IMR-90 (cell line): ENCODE measurements around the gene NNAT. TPM values are rescaled to one million over a fixed set of nuclear protein-coding genes. Genes with fewer than 3 reads are reported as not detected.

Source experiments
- ATAC-seq: fragments of 200-7000 bp; cut with Tn5 transposase; 2 replicates; pipeline ENCODE4 v1.9.1; 2020; ENCODE audit warnings: low read depth, mild to moderate bottlenecking, moderate library complexity
- BruUV-seq: library from RNA; stranded (reverse); fragments of 400-500 nt; replicated peaks from 2 replicates; lab custom pipeline; 2021; lab: Mats Ljungman, UMichigan
- CTCF ChIA-PET: fragments of 300-600 bp; formaldehyde crosslinking; extraction: SDS; loops from one replicate; lab custom pipeline; 2021; ENCODE audit warnings: antibody characterized with exemption; lab: Yijun Ruan, JAX
- POLR2A ChIA-PET: fragments of 300-600 bp; sonication (Branson Sonifier 250); formaldehyde crosslinking; loops from one replicate; lab custom pipeline; 2022; ENCODE audit warnings: antibody characterized with exemption; ENCODE audit not compliant: unreplicated experiment; lab: Charles Lee
- DNase-seq: peaks from one replicate; pipeline ENCODE4 v3.0.0; 2013
- H2AFZ ChIP-seq: replicated peaks from 2 replicates; pipeline ENCODE3; 2013; ENCODE audit warnings: low read length, mild to moderate bottlenecking; ENCODE audit not compliant: poor library complexity
- H2AK5ac ChIP-seq: 2 replicates; pipeline ENCODE4 v1.6.1; 2013; ENCODE audit warnings: low read depth, low read length, inconsistent platforms
- H2AK9ac ChIP-seq: replicated peaks from 2 replicates; pipeline ENCODE3; 2013; ENCODE audit warnings: mild to moderate bottlenecking, low read depth, low read length, moderate library complexity; ENCODE audit not compliant: poor library complexity
- H2BK120ac ChIP-seq: 2 replicates; pipeline ENCODE4 v1.6.1; 2013; ENCODE audit warnings: low read depth, low read length, inconsistent platforms
- H2BK15ac ChIP-seq: 3 replicates; pipeline ENCODE4 v1.6.1; 2013; ENCODE audit warnings: low read depth, low read length, inconsistent platforms
- H2BK20ac ChIP-seq: 2 replicates; pipeline ENCODE4 v1.6.1; 2013; ENCODE audit warnings: low read depth, mild to moderate bottlenecking, inconsistent platforms, low read length, moderate library complexity
- H2BK5ac ChIP-seq: 2 replicates; pipeline ENCODE4 v1.6.1; 2013; ENCODE audit warnings: mild to moderate bottlenecking, low read depth, low read length, inconsistent platforms; ENCODE audit not compliant: poor library complexity, severe bottlenecking
- H3K14ac ChIP-seq: replicated peaks from 2 replicates; pipeline ENCODE4 v1.6.1; 2013; ENCODE audit warnings: low read depth, low read length, inconsistent platforms
- H3K18ac ChIP-seq: 2 replicates; pipeline ENCODE4 v1.6.1; 2013; ENCODE audit warnings: low read depth, low read length, control low read depth
- H3K23ac ChIP-seq: 2 replicates; pipeline ENCODE4 v1.6.1; 2013; ENCODE audit warnings: low read depth, low read length, inconsistent platforms
- H3K27ac ChIP-seq: 2 replicates; pipeline ENCODE4 v1.5.1; 2013; ENCODE audit warnings: mild to moderate bottlenecking, control low read depth, low read length; ENCODE audit not compliant: insufficient read depth
- H3K27me3 ChIP-seq: 2 replicates; pipeline ENCODE4 v1.6.1; 2013; ENCODE audit warnings: low read length; ENCODE audit not compliant: control insufficient read depth, insufficient read depth
- H3K36me3 ChIP-seq: 2 replicates; pipeline ENCODE4 v1.6.1; 2013; ENCODE audit warnings: low read length, mixed read lengths; ENCODE audit not compliant: control insufficient read depth, insufficient read depth
- H3K4ac ChIP-seq: 2 replicates; pipeline ENCODE4 v1.6.1; 2013; ENCODE audit warnings: low read depth, low read length, inconsistent platforms
- H3K4me1 ChIP-seq: 2 replicates; pipeline ENCODE4 v1.6.1; 2013; ENCODE audit warnings: low read length, mixed read lengths; ENCODE audit not compliant: control insufficient read depth, insufficient read depth
- H3K4me2 ChIP-seq: 2 replicates; pipeline ENCODE4 v1.6.1; 2013; ENCODE audit warnings: low read depth, mild to moderate bottlenecking, control low read depth, low read length, moderate library complexity
- H3K4me3 ChIP-seq: 2 replicates; pipeline ENCODE4 v1.5.1; 2013; ENCODE audit warnings: low read depth, mild to moderate bottlenecking, control low read depth, low read length, moderate library complexity; ENCODE audit not compliant: insufficient read depth
- H3K56ac ChIP-seq: 2 replicates; pipeline ENCODE4 v1.6.1; 2013; ENCODE audit warnings: low read length, inconsistent platforms; ENCODE audit not compliant: insufficient read depth; ENCODE audit errors: extremely low read depth
- H3K79me1 ChIP-seq, 2 experiments: 2 replicates each; pipeline ENCODE4 v1.6.1; 2013; ENCODE audit warnings: low read length in 2 of 2, inconsistent platforms in 1 of 2, low read depth in 1 of 2
- H3K9ac ChIP-seq: 2 replicates; pipeline ENCODE4 v1.6.1; 2013; ENCODE audit warnings: low read depth, low read length, control low read depth
- H3K9me1 ChIP-seq: 2 replicates; pipeline ENCODE4 v1.6.1; 2013; ENCODE audit warnings: low read length, inconsistent platforms; ENCODE audit not compliant: insufficient read depth
- H3K9me3 ChIP-seq: 2 replicates; pipeline ENCODE4 v1.6.1; 2013; ENCODE audit warnings: low read length; ENCODE audit not compliant: control insufficient read depth, insufficient read depth
- H4K20me1 ChIP-seq: 2 replicates; pipeline ENCODE4 v1.6.1; 2013; ENCODE audit warnings: low read length, inconsistent platforms; ENCODE audit not compliant: insufficient read depth
- H4K5ac ChIP-seq: 2 replicates; pipeline ENCODE4 v1.6.1; 2013; ENCODE audit warnings: mild to moderate bottlenecking, low read depth, low read length, control low read depth
- H4K8ac ChIP-seq, 2 experiments: 2 replicates each; pipeline ENCODE4 v1.6.1; 2013; ENCODE audit warnings: low read depth in 2 of 2, low read length in 2 of 2, control low read depth in 1 of 2, inconsistent platforms in 1 of 2
- H4K91ac ChIP-seq: 2 replicates; pipeline ENCODE4 v1.6.1; 2013; ENCODE audit warnings: low read depth, low read length, inconsistent platforms; ENCODE audit not compliant: insufficient read depth
- POLR2A ChIP-seq: IDR thresholded peaks from 2 replicates; pipeline ENCODE4 v1.6.1; 2012; ENCODE audit warnings: mild to moderate bottlenecking, low read depth, low read length
- WGBS, 2 experiments: methylation state at CpG; one replicate each; pipeline versions ENCODE4 v1.1.5 to v1.1.7; 2013; ENCODE audit warnings: missing lambda C conversion rate in 2 of 2; ENCODE audit not compliant: insufficient read length in 1 of 2; ENCODE audit errors: extremely low coverage in 2 of 2; 5-methylcytosine and 5-hydroxymethylcytosine counted together
- dilution Hi-C: fragments of 300-500 bp; cut with HindIII; formaldehyde crosslinking; loops from one replicate; pipeline ENCODE4 v1.14.3; 2018; ENCODE audit warnings: low sequenced_read_pairs; ENCODE audit not compliant: unreplicated experiment
- in situ Hi-C: fragments of 300-500 bp; cut with MboI; formaldehyde crosslinking; loops from 3 replicates; pipeline ENCODE4 v1.14.3; 2019; ENCODE audit warnings: low sequenced_read_pairs, inconsistent platforms, mixed read lengths
- intact Hi-C: fragments of 100-400 bp; cut with micrococcal nuclease; formaldehyde crosslinking; loops from 2 replicates; pipeline ENCODE4 v1.10.0; 2022
- polyA plus RNA-seq, 3 experiments: library from polyadenylated mRNA; depleted of rRNA; stranded (reverse); fragments of >200 nt; gene quantifications; 2 replicates each; pipeline ENCODE4 v1.2.3, GENCODE V29; 2012; ENCODE audit warnings: low replicate concordance in 1 of 3
- total RNA-seq: library from RNA; depleted of rRNA; stranded (reverse); fragments of >200 nt; gene quantifications from 2 replicates; pipeline ENCODE4 v1.2.3, GENCODE V29; 2012
- TF ChIP-seq, protein P1 (sequence below): fragments of 150-350 bp; IDR thresholded peaks from 2 replicates; pipeline ENCODE4 v1.6.1; 2017; ENCODE audit warnings: mild to moderate bottlenecking, antibody characterized with exemption, low read length, low read depth

NNAT gene
- total and polyA plus RNA-seq, 2 of the 4 experiments (the other 2 are of a cell fraction): 2.0 to 6.5 TPM

DNA sequence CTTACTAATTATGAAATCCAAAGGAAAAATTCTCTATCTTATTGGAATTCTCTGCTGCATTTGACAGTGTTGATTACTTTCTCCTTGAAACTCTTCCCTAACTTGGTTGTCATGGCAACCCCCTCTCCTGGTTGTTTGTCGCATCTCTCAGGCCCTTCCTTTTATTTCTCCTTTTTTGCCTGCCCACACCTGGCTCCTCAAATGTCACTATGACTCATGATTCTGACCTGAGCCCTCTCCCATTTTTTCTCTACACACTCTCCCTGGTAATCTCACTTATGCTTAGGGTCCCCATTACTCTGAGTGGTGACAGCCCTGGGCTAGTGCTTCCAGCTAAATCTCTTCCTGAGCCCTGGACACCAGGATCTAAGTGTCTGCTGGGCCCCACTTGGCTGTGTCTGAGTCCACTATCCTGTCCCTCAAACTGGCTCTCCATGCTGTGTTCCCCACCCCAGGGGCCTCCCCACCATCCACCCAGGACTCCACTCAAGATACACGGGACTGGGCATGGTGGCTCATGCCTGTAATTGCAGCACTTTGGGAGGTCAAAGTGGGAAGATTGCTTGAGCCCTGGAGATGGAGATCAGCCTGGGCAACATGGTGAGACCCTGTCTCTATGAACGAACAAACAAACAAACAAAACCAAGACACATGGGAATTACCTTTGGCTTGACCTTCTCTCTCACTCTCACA lies 16.5 kb upstream of the NNAT start:
- peaks cover 9 to 32% of the 10 kb centered on the region in 2 experiments; a peak in 3 of 4 replicates for H3K79me1 ChIP-seq
- H2AK9ac ChIP-seq: no peak overlapping the region
- ATAC-seq (peak; percentile 16), DNase-seq (peak; percentile 13)
- WGBS, 2 experiments: 14% methylated on average over 1 of the region's 3 CpGs; no CpG with 5 or more reads in 1 of the 2 experiments
- H3K56ac ChIP-seq: no peak overlapping the region
- H3K4me2 ChIP-seq: no peak overlapping the region
- no peak overlapping the region for H3K27ac ChIP-seq
- peaks cover 25% of the 10 kb centered on the region for H3K9me1 ChIP-seq
- H2AFZ ChIP-seq: no peak overlapping the region
- H3K4me3 ChIP-seq: no peak overlapping the region
- H4K20me1 ChIP-seq: peaks cover 20% of the 10 kb centered on the region; the same call in 1 of the 2 replicates
- no peaks in the 10 kb centered on the region for H3K9me3 ChIP-seq
- H2BK120ac ChIP-seq: no peak overlapping the region
- H4K5ac ChIP-seq: no peak overlapping the region
- TF ChIP-seq, protein P1, sequence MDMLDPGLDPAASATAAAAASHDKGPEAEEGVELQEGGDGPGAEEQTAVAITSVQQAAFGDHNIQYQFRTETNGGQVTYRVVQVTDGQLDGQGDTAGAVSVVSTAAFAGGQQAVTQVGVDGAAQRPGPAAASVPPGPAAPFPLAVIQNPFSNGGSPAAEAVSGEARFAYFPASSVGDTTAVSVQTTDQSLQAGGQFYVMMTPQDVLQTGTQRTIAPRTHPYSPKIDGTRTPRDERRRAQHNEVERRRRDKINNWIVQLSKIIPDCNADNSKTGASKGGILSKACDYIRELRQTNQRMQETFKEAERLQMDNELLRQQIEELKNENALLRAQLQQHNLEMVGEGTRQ: no peak
- no peak for TF ChIP-seq POLR2A
- BruUV-seq: no TSS peak
- no peak overlapping the region for H2BK20ac ChIP-seq
- H3K4ac ChIP-seq: no peak overlapping the region
- no peak overlapping the region for H3K18ac ChIP-seq
- no peaks in the 10 kb centered on the region for H3K27me3 ChIP-seq
- ChIA-PET CTCF (no interaction called here), POLR2A (no interaction called here)
- no peak overlapping the region for H2BK15ac ChIP-seq
- H4K91ac ChIP-seq: no peak overlapping the region
- H3K4me1 ChIP-seq: peaks cover 2% of the 10 kb centered on the region; the same call in 1 of the 2 replicates
- no peak overlapping the region for H2BK5ac ChIP-seq
- intact Hi-C loops (no loop called here), dilution Hi-C loops (no loop called here), in situ Hi-C loops (no loop called here)
- H3K36me3 ChIP-seq: peaks cover 8% of the 10 kb centered on the region
- H3K9ac ChIP-seq: no peak overlapping the region
- H3K14ac ChIP-seq: no peak overlapping the region
- H2AK5ac ChIP-seq: no peak overlapping the region
- no peak overlapping the region for H3K23ac ChIP-seq
- no peak overlapping the region for H4K8ac ChIP-seq
